Vagina (tissue), 2 donors: ENCODE measurements around the gene RYR3. TPM values are rescaled to one million over a fixed set of nuclear protein-coding genes. Genes with fewer than 3 reads are reported as not detected.
A peak's percentile ranks its signal among the peaks of the same experiment; 100 is the strongest.

Experiments
- DNase-seq, 2 donors: peaks; one replicate each; pipeline ENCODE4 v3.0.0-alpha.2; 2017; ENCODE audit errors: extremely low spot score in 2 of 2
- H3K27ac ChIP-seq: fragments of 200-600 bp; sonication (generic); one replicate; pipeline ENCODE4 v1.5.1; 2019
- H3K27me3 ChIP-seq: fragments of 200-600 bp; sonication (generic); one replicate; pipeline ENCODE4 v1.5.1; 2019
- H3K36me3 ChIP-seq, 2 donors: fragments of 200-600 bp; sonication (generic); one replicate each; pipeline ENCODE4 v1.5.1; 2017 to 2019
- H3K4me1 ChIP-seq: fragments of 200-600 bp; sonication (generic); one replicate; pipeline ENCODE4 v1.5.1; 2019
- H3K4me3 ChIP-seq, 2 donors: fragments of 200-600 bp; sonication (generic); 1 replicate in 1 of 2; 2 replicates in 1 of 2; pipeline ENCODE4 v1.5.1; 2016 to 2019
- H3K9me3 ChIP-seq: fragments of 200-600 bp; sonication (generic); one replicate; pipeline ENCODE4 v1.5.1; 2019
- POLR2A ChIP-seq, 2 donors: fragments of 450-650 bp; IDR thresholded peaks; one replicate each; pipeline ENCODE4 v1.6.1; 2017; ENCODE audit warnings: antibody characterized with exemption in 2 of 2, mild to moderate bottlenecking in 2 of 2, moderate library complexity in 2 of 2
- POLR2AphosphoS5 ChIP-seq, 2 donors: sonication (generic); formaldehyde crosslinking; IDR thresholded peaks; one replicate each; pipeline ENCODE4 v1.9.0; 2017; ENCODE audit warnings: antibody characterized with exemption in 2 of 2, mild to moderate bottlenecking in 2 of 2, low read depth in 1 of 2; ENCODE audit not compliant: insufficient read depth in 1 of 2
- intact Hi-C: fragments of 100-400 bp; cut with DNase I; formaldehyde crosslinking; loops from one replicate; pipeline ENCODE4 v1.15.1; 2023
- total RNA-seq: library from RNA; depleted of rRNA; stranded (reverse); fragments of >200 nt; gene quantifications from one replicate; pipeline ENCODE4 v1.2.3, GENCODE V29; 2016
- TF ChIP-seq, protein P1 (sequence below), 3 experiments: fragments of 450-650 bp in 2 of 3; fragments of 200-600 bp in 1 of 3; sonication (generic) in 1 of 3; IDR thresholded peaks; one replicate each; pipeline ENCODE4 v1.5.1; 2017 to 2019; ENCODE audit warnings: antibody characterized with exemption in 3 of 3, mild to moderate bottlenecking in 2 of 3, moderate library complexity in 2 of 3

RYR3 gene
- total RNA-seq, 1 donor from 2014 or later, result 16.5 TPM

GRCh38 chr15:33644304-33644703, 333.5 kb downstream of the RYR3 start:
- H3K9me3 ChIP-seq, result no peaks in the 10 kb centered on the region
- peak in 1 of 2 donors; percentile 74 for DNase-seq
- no peaks in the 10 kb centered on the region for H3K36me3 ChIP-seq
- H3K27ac ChIP-seq, result no peak overlapping the region
- H3K27me3 ChIP-seq, result no peaks in the 10 kb centered on the region
- no peaks in the 10 kb centered on the region for H3K4me1 ChIP-seq
- no peak overlapping the region for H3K4me3 ChIP-seq
- TF ChIP-seq POLR2AphosphoS5 (IDR thresholded peaks at IDR 0.05; ENCODE audit: insufficient read depth in 1 of 2, low read depth in 1 of 2) (no peak), POLR2A (IDR thresholded peaks at IDR 0.05) (no peak)
- TF ChIP-seq, protein P1, sequence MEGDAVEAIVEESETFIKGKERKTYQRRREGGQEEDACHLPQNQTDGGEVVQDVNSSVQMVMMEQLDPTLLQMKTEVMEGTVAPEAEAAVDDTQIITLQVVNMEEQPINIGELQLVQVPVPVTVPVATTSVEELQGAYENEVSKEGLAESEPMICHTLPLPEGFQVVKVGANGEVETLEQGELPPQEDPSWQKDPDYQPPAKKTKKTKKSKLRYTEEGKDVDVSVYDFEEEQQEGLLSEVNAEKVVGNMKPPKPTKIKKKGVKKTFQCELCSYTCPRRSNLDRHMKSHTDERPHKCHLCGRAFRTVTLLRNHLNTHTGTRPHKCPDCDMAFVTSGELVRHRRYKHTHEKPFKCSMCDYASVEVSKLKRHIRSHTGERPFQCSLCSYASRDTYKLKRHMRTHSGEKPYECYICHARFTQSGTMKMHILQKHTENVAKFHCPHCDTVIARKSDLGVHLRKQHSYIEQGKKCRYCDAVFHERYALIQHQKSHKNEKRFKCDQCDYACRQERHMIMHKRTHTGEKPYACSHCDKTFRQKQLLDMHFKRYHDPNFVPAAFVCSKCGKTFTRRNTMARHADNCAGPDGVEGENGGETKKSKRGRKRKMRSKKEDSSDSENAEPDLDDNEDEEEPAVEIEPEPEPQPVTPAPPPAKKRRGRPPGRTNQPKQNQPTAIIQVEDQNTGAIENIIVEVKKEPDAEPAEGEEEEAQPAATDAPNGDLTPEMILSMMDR (IDR thresholded peaks at IDR 0.05), result no peak
- intact Hi-C loops, result no loop called here

GRCh38 chr15:33646744-33647143, 336.0 kb downstream of the RYR3 start:
- intact Hi-C loops, result no loop called here
- no peaks in the 10 kb centered on the region for H3K4me1 ChIP-seq
- no peaks in the 10 kb centered on the region for H3K27me3 ChIP-seq
- DNase-seq, result no peak
- TF ChIP-seq, protein P1 (IDR thresholded peaks at IDR 0.05), result no peak
- TF ChIP-seq POLR2A (IDR thresholded peaks at IDR 0.05) (no peak), POLR2AphosphoS5 (IDR thresholded peaks at IDR 0.05; ENCODE audit: insufficient read depth in 1 of 2, low read depth in 1 of 2) (no peak)
- no peaks in the 10 kb centered on the region for H3K9me3 ChIP-seq
- no peaks in the 10 kb centered on the region for H3K36me3 ChIP-seq
- H3K4me3 ChIP-seq, result no peak overlapping the region
- H3K27ac ChIP-seq, result no peak overlapping the region

DNA sequence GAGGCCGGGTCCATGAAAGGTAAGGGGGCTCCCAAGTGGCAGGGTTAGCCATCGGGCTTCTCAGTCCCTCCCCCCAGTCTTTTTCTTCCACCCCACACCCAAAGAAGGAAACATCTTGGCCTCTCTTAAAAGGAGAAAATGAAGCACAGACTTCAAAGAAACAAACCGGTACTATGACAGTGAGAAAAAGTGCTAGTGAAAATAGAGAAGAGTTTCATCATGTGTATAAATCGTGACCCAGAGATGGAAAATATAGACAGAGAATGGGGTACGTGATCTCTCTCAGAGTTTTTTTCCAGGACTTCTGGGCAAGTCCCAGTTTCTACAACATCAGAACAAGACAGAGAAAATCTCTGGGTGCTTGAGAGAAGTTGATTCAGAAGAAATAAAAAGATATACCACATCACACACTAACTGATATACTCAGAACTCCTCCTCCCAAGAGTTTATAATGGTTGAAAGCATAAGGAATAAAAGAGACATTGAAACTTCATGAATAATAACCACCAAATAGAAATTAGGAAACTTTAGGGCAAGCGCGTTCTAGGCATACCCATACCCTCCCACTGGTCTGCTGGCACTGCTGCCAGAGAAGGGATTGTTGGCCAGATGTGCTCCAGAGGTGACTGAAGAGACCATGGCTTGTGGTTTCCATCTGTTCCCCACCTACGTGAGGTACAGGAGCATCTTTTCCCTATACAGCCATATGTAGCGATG, 338.6 kb downstream of the RYR3 start:
- no peak for DNase-seq
- H3K27ac ChIP-seq, result no peak overlapping the region
- H3K36me3 ChIP-seq, result no peaks in the 10 kb centered on the region
- H3K9me3 ChIP-seq, result no peaks in the 10 kb centered on the region
- no peaks in the 10 kb centered on the region for H3K4me1 ChIP-seq
- TF ChIP-seq, protein P1 (IDR thresholded peaks at IDR 0.05), result no peak
- TF ChIP-seq POLR2AphosphoS5 (IDR thresholded peaks at IDR 0.05; ENCODE audit: insufficient read depth in 1 of 2, low read depth in 1 of 2) (no peak), POLR2A (IDR thresholded peaks at IDR 0.05) (no peak)
- intact Hi-C loops, result no loop called here
- no peak overlapping the region for H3K4me3 ChIP-seq
- no peaks in the 10 kb centered on the region for H3K27me3 ChIP-seq

- TF ChIP-seq, protein P1 (IDR thresholded peaks at IDR 0.05), result no peak
- TF ChIP-seq POLR2A (IDR thresholded peaks at IDR 0.05) (no peak), POLR2AphosphoS5 (IDR thresholded peaks at IDR 0.05; ENCODE audit: insufficient read depth in 1 of 2, low read depth in 1 of 2) (no peak)
- intact Hi-C loops, result no loop called here
- Histone ChIP-seq H3K9me3 (no peaks in the 10 kb centered on the region), H3K36me3 (no peaks in the 10 kb centered on the region), H3K27me3 (no peaks in the 10 kb centered on the region), H3K27ac (no peak overlapping the region), H3K4me3 (no peak overlapping the region), H3K4me1 (no peaks in the 10 kb centered on the region)
- DNase-seq, result no peak
Measured at GRCh38 chr15:33654860-33655259, 344.1 kb downstream of the RYR3 start.

GRCh38 chr15:33655488-33655887, 344.7 kb downstream of the RYR3 start:
- Histone ChIP-seq H3K4me1 (no peaks in the 10 kb centered on the region), H3K27ac (no peak overlapping the region), H3K4me3 (no peak overlapping the region), H3K27me3 (no peaks in the 10 kb centered on the region), H3K9me3 (no peaks in the 10 kb centered on the region), H3K36me3 (no peaks in the 10 kb centered on the region)
- intact Hi-C loops, result no loop called here
- DNase-seq, result no peak
- TF ChIP-seq POLR2A (IDR thresholded peaks at IDR 0.05) (no peak), POLR2AphosphoS5 (IDR thresholded peaks at IDR 0.05; ENCODE audit: insufficient read depth in 1 of 2, low read depth in 1 of 2) (no peak)
- TF ChIP-seq, protein P1 (IDR thresholded peaks at IDR 0.05), result no peak
